ENCODE data around the gene SHISA9. TPM values are rescaled to one million over a fixed set of nuclear protein-coding genes. Genes with fewer than 3 reads are reported as not detected.

Gene SHISA9
- total and polyA plus RNA-seq, 2 of the 4 experiments (the other 2 are of a cell fraction), result under 0.01 TPM; not detected in 1

DNA sequence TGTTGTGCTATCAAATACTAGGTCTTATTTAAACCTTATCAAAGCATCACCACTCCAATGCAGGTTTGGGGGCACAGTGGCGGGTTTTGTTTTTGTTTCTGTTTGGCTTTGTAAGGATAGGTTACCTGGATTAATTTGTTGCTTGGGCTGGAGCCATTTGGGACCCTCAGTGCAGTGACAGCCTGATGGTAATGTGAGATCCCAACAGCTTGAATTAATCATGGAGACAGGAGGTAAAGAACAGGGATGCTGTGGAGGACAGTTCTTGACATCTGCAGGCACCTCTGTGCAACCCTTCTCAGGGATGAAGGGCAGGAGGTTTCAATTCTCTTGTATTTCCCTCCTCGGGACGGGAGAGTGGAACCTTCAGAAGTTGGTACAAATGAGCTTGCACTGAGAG, 40.5 kb downstream of the SHISA9 start:
- H3K14ac ChIP-seq (replicated peaks; ENCODE audit: low read depth, low read length), result no peak overlapping the region
- H4K91ac ChIP-seq (ENCODE audit: insufficient read depth, low read depth, low read length), result no peak overlapping the region
- H3K4ac ChIP-seq (ENCODE audit: low read depth, low read length), result no peak overlapping the region
- CTCF ChIA-PET, result no interaction called here
- H2BK5ac ChIP-seq (ENCODE audit: low read depth, low read length, poor library complexity, severe bottlenecking), result no peak overlapping the region
- no peak overlapping the region for H2BK120ac ChIP-seq (ENCODE audit: low read depth, low read length)
- H3K79me1 ChIP-seq (ENCODE audit: low read depth in 1 of 2, low read length in 2 of 2), result no peaks in the 10 kb centered on the region
- H3K4me3 ChIP-seq (ENCODE audit: insufficient read depth, low read depth, low read length), result no peak overlapping the region
- WGBS, 2 experiments (ENCODE audit: extremely low coverage in 2 of 2, insufficient read length in 1 of 2), result no CpG with 5 or more reads among the region's 3 CpGs
- DNase-seq (no peak), ATAC-seq (ENCODE audit: low read depth) (no peak)
- TF ChIP-seq RFX5 (IDR thresholded peaks at IDR 0.05; ENCODE audit: low read depth, low read length) (no peak), CEBPB (IDR thresholded peaks at IDR 0.05; ENCODE audit: low read depth, low read length) (no peak), FOS (IDR thresholded peaks at IDR 0.05; ENCODE audit: low read depth, low read length) (no peak), RCOR1 (IDR thresholded peaks at IDR 0.05; ENCODE audit: insufficient replicate concordance, low read length) (no peak), MAZ (IDR thresholded peaks at IDR 0.05; ENCODE audit: borderline replicate concordance, low read depth, low read length) (no peak), SMC3 (IDR thresholded peaks at IDR 0.05; ENCODE audit: low read depth, low read length) (no peak), NFE2L2 (IDR thresholded peaks at IDR 0.05; ENCODE audit: low read depth, low read length) (no peak), BHLHE40 (IDR thresholded peaks at IDR 0.05; ENCODE audit: low read depth, low read length) (no peak), RAD21 (IDR thresholded peaks at IDR 0.05; ENCODE audit: low read length) (no peak), MAFK (IDR thresholded peaks at IDR 0.05; ENCODE audit: low read depth, low read length) (no peak), POLR2A (IDR thresholded peaks at IDR 0.05; ENCODE audit: low read depth, low read length) (no peak), CHD1 (IDR thresholded peaks at IDR 0.05; ENCODE audit: low read depth, low read length) (no peak), MXI1 (IDR thresholded peaks at IDR 0.05; ENCODE audit: borderline replicate concordance, low read depth, low read length) (no peak)
- TF ChIP-seq, protein P1, sequence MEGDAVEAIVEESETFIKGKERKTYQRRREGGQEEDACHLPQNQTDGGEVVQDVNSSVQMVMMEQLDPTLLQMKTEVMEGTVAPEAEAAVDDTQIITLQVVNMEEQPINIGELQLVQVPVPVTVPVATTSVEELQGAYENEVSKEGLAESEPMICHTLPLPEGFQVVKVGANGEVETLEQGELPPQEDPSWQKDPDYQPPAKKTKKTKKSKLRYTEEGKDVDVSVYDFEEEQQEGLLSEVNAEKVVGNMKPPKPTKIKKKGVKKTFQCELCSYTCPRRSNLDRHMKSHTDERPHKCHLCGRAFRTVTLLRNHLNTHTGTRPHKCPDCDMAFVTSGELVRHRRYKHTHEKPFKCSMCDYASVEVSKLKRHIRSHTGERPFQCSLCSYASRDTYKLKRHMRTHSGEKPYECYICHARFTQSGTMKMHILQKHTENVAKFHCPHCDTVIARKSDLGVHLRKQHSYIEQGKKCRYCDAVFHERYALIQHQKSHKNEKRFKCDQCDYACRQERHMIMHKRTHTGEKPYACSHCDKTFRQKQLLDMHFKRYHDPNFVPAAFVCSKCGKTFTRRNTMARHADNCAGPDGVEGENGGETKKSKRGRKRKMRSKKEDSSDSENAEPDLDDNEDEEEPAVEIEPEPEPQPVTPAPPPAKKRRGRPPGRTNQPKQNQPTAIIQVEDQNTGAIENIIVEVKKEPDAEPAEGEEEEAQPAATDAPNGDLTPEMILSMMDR (conservative IDR thresholded peaks at IDR 0.05; ENCODE audit: low read depth, low read length), result no peak
- TF ChIP-seq, protein P2, sequence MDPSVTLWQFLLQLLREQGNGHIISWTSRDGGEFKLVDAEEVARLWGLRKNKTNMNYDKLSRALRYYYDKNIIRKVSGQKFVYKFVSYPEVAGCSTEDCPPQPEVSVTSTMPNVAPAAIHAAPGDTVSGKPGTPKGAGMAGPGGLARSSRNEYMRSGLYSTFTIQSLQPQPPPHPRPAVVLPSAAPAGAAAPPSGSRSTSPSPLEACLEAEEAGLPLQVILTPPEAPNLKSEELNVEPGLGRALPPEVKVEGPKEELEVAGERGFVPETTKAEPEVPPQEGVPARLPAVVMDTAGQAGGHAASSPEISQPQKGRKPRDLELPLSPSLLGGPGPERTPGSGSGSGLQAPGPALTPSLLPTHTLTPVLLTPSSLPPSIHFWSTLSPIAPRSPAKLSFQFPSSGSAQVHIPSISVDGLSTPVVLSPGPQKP (IDR thresholded peaks at IDR 0.05; ENCODE audit: borderline replicate concordance, low read depth, low read length), result no peak
- TF ChIP-seq, protein P3, sequence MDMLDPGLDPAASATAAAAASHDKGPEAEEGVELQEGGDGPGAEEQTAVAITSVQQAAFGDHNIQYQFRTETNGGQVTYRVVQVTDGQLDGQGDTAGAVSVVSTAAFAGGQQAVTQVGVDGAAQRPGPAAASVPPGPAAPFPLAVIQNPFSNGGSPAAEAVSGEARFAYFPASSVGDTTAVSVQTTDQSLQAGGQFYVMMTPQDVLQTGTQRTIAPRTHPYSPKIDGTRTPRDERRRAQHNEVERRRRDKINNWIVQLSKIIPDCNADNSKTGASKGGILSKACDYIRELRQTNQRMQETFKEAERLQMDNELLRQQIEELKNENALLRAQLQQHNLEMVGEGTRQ (IDR thresholded peaks at IDR 0.05; ENCODE audit: low read depth, low read length), result no peak
- H3K9ac ChIP-seq (ENCODE audit: low read depth, low read length), result no peak overlapping the region
- in situ Hi-C loops (cut with MboI; ENCODE audit: low sequenced_read_pairs), result no loop called here
- no peak overlapping the region for H3K18ac ChIP-seq (ENCODE audit: low read depth, low read length)
- H3K4me1 ChIP-seq (ENCODE audit: control insufficient read depth, insufficient read depth, low read length), result no peaks in the 10 kb centered on the region
- H3K9me1 ChIP-seq (ENCODE audit: insufficient read depth, low read length), result no peaks in the 10 kb centered on the region
- no peak overlapping the region for H2AK5ac ChIP-seq (ENCODE audit: low read depth, low read length)
- no peak overlapping the region for H2AFZ ChIP-seq (replicated peaks; ENCODE audit: low read length, poor library complexity)
- no peak overlapping the region for H3K23ac ChIP-seq (ENCODE audit: low read depth, low read length)
- intact Hi-C loops (cut with micrococcal nuclease), result no loop called here
- BruUV-seq (replicated peaks), result no TSS peak
- H4K8ac ChIP-seq (ENCODE audit: low read depth in 2 of 2, low read length in 2 of 2), result no peak overlapping the region
- POLR2A ChIA-PET (ENCODE audit: unreplicated experiment), result no interaction called here
- H2BK20ac ChIP-seq (ENCODE audit: low read depth, low read length), result no peak overlapping the region
- no peak overlapping the region for H2AK9ac ChIP-seq (replicated peaks; ENCODE audit: low read depth, low read length, poor library complexity)
- H3K4me2 ChIP-seq (ENCODE audit: low read depth, low read length), result no peak overlapping the region
- H4K20me1 ChIP-seq (ENCODE audit: insufficient read depth, low read length), result no peaks in the 10 kb centered on the region
- H3K36me3 ChIP-seq (ENCODE audit: control insufficient read depth, insufficient read depth, low read length), result no peaks in the 10 kb centered on the region
- no peak overlapping the region for H2BK15ac ChIP-seq (ENCODE audit: low read depth, low read length)
- no peak overlapping the region for H3K27ac ChIP-seq (ENCODE audit: insufficient read depth, low read length)
- dilution Hi-C loops (cut with HindIII; ENCODE audit: low sequenced_read_pairs, unreplicated experiment), result no loop called here
- H3K27me3 ChIP-seq (ENCODE audit: control insufficient read depth, insufficient read depth, low read length), result no peaks in the 10 kb centered on the region
- peaks cover 15% of the 10 kb centered on the region; the same call in 1 of the 2 replicates for H3K9me3 ChIP-seq (ENCODE audit: control insufficient read depth, insufficient read depth, low read length)
- H3K56ac ChIP-seq (ENCODE audit: extremely low read depth, insufficient read depth, low read length), result no peak overlapping the region
- H4K5ac ChIP-seq (ENCODE audit: low read depth, low read length), result no peak overlapping the region
